LNCaP clone FGC (cell line): Measurements from ENCODE around the gene SYT15.
"Not testable (repeated sequence)": the region's sequence is repeated elsewhere in the genome, so short reads cannot be mapped to it uniquely, and the experiment has no call there.

Source experiments
- DNase-seq: peaks from one replicate; pipeline ENCODE4 v3.0.0-alpha.2; 2011; ENCODE audit warnings: low read depth
- H3K4me3 ChIP-seq: 2 replicates; pipeline ENCODE4 v1.5.1; 2011; ENCODE audit warnings: mild to moderate bottlenecking, low read depth, low read length, control low read depth

Gene SYT15

GRCh38 chr10:46593307-46593706 lies 14.4 kb downstream of the SYT15 start:
- H3K4me3 ChIP-seq, DNase-seq: not testable (repeated sequence)

- DNase-seq, H3K4me3 ChIP-seq: not testable (repeated sequence)
These were observed 15.6 kb downstream of the SYT15 start for GRCh38 chr10:46594453-46595063.

GRCh38 chr10:46596570-46596969 lies 17.6 kb downstream of the SYT15 start:
- not testable (repeated sequence) for DNase-seq, H3K4me3 ChIP-seq

- DNase-seq, H3K4me3 ChIP-seq: not testable (repeated sequence)
These were observed 18.8 kb downstream of the SYT15 start for GRCh38 chr10:46597616-46598246.

GRCh38 chr10:46600516-46600915 lies 21.6 kb downstream of the SYT15 start:
- not testable (repeated sequence) for H3K4me3 ChIP-seq, DNase-seq

- not testable (repeated sequence) for DNase-seq, H3K4me3 ChIP-seq
These were observed 36.6 kb downstream of the SYT15 start for GRCh38 chr10:46615540-46615939.

- not testable (repeated sequence) for H3K4me3 ChIP-seq, DNase-seq
These were observed 37.3 kb downstream of the SYT15 start for GRCh38 chr10:46616227-46616626.

GRCh38 chr10:46617134-46617533 lies 38.2 kb downstream of the SYT15 start:
- not testable (repeated sequence) for H3K4me3 ChIP-seq, DNase-seq

- not testable (repeated sequence) for DNase-seq, H3K4me3 ChIP-seq
These were observed 39.0 kb downstream of the SYT15 start for GRCh38 chr10:46617913-46618312.

- not testable (repeated sequence) for H3K4me3 ChIP-seq, DNase-seq
These were observed 45.1 kb downstream of the SYT15 start for GRCh38 chr10:46623899-46624654.

- not testable (repeated sequence) for DNase-seq, H3K4me3 ChIP-seq
These were observed 50.9 kb downstream of the SYT15 start for GRCh38 chr10:46629805-46630204.

GRCh38 chr10:46630816-46631215 lies 51.9 kb downstream of the SYT15 start:
- not testable (repeated sequence) for DNase-seq

GRCh38 chr10:46631683-46632082 lies 52.8 kb downstream of the SYT15 start:
- not testable (repeated sequence) for DNase-seq

More at GRCh38 chr10:46630816-46631215, 51.9 kb downstream of the SYT15 start:
- not testable (repeated sequence) for H3K4me3 ChIP-seq

GRCh38 chr10:46634698-46635097 lies 55.8 kb downstream of the SYT15 start:
- H3K4me3 ChIP-seq, DNase-seq: not testable (repeated sequence)

More at GRCh38 chr10:46631683-46632082, 52.8 kb downstream of the SYT15 start:
- H3K4me3 ChIP-seq, result not testable (repeated sequence)

GRCh38 chr10:46635364-46635959 lies 56.5 kb downstream of the SYT15 start:
- DNase-seq, result not testable (repeated sequence)
- H3K4me3 ChIP-seq, result peak overlapping the region; percentile 35; the same call in 1 of the 2 replicates

- DNase-seq, result not testable (repeated sequence)
These were observed 61.1 kb downstream of the SYT15 start for GRCh38 chr10:46640005-46640404.

More at GRCh38 chr10:46640005-46640404, 61.1 kb downstream of the SYT15 start:
- H3K4me3 ChIP-seq, result not testable (repeated sequence)
